ENCODE measurements around the gene TLE7.

TLE7 gene

GRCh38 chr16:71426069-71426879 is 15.6 kb downstream of the TLE7 start:
- FAIRE-seq (peak; percentile 92), DNase-seq (ENCODE audit: insufficient read length, low spot score) (peak; percentile 66)
- TF ChIP-seq SPI1 (IDR thresholded peaks at IDR 0.05; ENCODE audit: low read depth, low read length) (no peak), POLR2AphosphoS5 (IDR thresholded peaks at IDR 0.05; ENCODE audit: low read depth, low read length) (no peak), POU2F2 (IDR thresholded peaks at IDR 0.05; ENCODE audit: low read depth, low read length) (no peak), PAX5 (IDR thresholded peaks at IDR 0.05; ENCODE audit: insufficient read depth, low read length, severe bottlenecking) (no peak), POLR2A (IDR thresholded peaks at IDR 0.05; ENCODE audit: low read depth, low read length) (no peak), TAF1 (IDR thresholded peaks at IDR 0.05; ENCODE audit: low read depth, low read length) (no peak)

GRCh38 chr16:71425746-71426068 is 16.1 kb downstream of the TLE7 start:
- DNase-seq (ENCODE audit: insufficient read length, low spot score) (no peak), FAIRE-seq (no peak)
- TF ChIP-seq POLR2A (IDR thresholded peaks at IDR 0.05; ENCODE audit: low read depth, low read length) (no peak), TAF1 (IDR thresholded peaks at IDR 0.05; ENCODE audit: low read depth, low read length) (no peak), POLR2AphosphoS5 (IDR thresholded peaks at IDR 0.05; ENCODE audit: low read depth, low read length) (no peak), POU2F2 (IDR thresholded peaks at IDR 0.05; ENCODE audit: low read depth, low read length) (no peak), SPI1 (IDR thresholded peaks at IDR 0.05; ENCODE audit: low read depth, low read length) (no peak), PAX5 (IDR thresholded peaks at IDR 0.05; ENCODE audit: insufficient read depth, low read length, severe bottlenecking) (no peak)

DNA sequence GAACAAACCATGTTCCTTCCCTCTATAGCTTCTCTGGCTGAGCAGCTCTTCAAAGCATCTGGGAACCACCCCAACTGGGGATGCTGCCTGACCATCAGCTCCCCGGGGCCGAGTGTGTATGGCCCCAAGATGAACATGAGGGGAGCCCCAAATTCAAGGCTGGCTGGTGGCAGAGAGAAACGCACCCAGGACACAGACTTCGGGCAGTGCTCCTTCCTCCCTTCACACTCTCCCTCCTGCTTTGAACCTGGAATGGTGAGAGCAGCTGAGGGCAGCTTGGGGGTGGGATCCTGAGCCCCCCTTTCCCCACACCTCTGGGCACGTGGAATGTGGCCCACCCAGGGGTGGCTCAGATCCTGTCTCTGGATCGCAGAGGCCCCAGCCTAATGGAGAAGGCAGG is 17.2 kb downstream of the TLE7 start:
- FAIRE-seq = no peak
- TF ChIP-seq TAF1 (IDR thresholded peaks at IDR 0.05; ENCODE audit: low read depth, low read length) = no peak
- no peak for TF ChIP-seq SPI1 (IDR thresholded peaks at IDR 0.05; ENCODE audit: low read depth, low read length)
- TF ChIP-seq POU2F2 (IDR thresholded peaks at IDR 0.05; ENCODE audit: low read depth, low read length) = no peak
- TF ChIP-seq POLR2A (IDR thresholded peaks at IDR 0.05; ENCODE audit: low read depth, low read length) = no peak
- TF ChIP-seq POLR2AphosphoS5 (IDR thresholded peaks at IDR 0.05; ENCODE audit: low read depth, low read length) = no peak
- TF ChIP-seq PAX5 (IDR thresholded peaks at IDR 0.05; ENCODE audit: insufficient read depth, low read length, severe bottlenecking) = no peak
- no peak for DNase-seq (ENCODE audit: insufficient read length, low spot score)

GRCh38 chr16:71423865-71424264 is 18.0 kb downstream of the TLE7 start:
- FAIRE-seq = no peak
- DNase-seq (ENCODE audit: insufficient read length, low spot score) = no peak
- TF ChIP-seq POU2F2 (IDR thresholded peaks at IDR 0.05; ENCODE audit: low read depth, low read length) (no peak), POLR2AphosphoS5 (IDR thresholded peaks at IDR 0.05; ENCODE audit: low read depth, low read length) (no peak)

DNA sequence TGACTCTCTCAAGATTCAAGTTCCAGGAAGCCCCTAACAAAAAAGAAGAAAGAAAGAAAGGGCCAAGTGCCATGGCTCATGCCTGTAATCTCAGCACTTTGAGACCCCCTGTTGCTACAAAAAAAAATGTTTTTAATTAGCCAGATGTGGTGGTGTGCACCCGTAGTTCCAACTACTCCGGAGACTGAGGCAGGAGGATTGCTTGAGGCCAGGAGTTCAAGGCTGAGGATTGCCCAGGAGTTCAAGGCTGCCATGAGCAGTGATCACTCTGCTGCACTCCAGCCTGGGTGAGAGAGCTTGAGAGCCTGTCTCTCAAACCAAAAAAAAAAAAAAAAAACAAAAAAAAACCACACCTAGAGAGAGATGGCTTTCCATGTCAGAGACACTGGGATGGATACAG is 18.8 kb downstream of the TLE7 start:
- DNase-seq (ENCODE audit: insufficient read length, low spot score) = no peak
- no peak for TF ChIP-seq POLR2A (IDR thresholded peaks at IDR 0.05; ENCODE audit: low read depth, low read length)
- no peak for TF ChIP-seq POU2F2 (IDR thresholded peaks at IDR 0.05; ENCODE audit: low read depth, low read length)
- no peak for TF ChIP-seq POLR2AphosphoS5 (IDR thresholded peaks at IDR 0.05; ENCODE audit: low read depth, low read length)
- TF ChIP-seq PAX5 (IDR thresholded peaks at IDR 0.05; ENCODE audit: insufficient read depth, low read length, severe bottlenecking) = no peak
- TF ChIP-seq TAF1 (IDR thresholded peaks at IDR 0.05; ENCODE audit: low read depth, low read length) = no peak
- TF ChIP-seq SPI1 (IDR thresholded peaks at IDR 0.05; ENCODE audit: low read depth, low read length) = no peak
- no peak for FAIRE-seq

- TF ChIP-seq TAF1 (IDR thresholded peaks at IDR 0.05; ENCODE audit: low read depth, low read length) = no peak
- no peak for TF ChIP-seq PAX5 (IDR thresholded peaks at IDR 0.05; ENCODE audit: insufficient read depth, low read length, severe bottlenecking)
- no peak for TF ChIP-seq SPI1 (IDR thresholded peaks at IDR 0.05; ENCODE audit: low read depth, low read length)
- no peak for TF ChIP-seq POLR2A (IDR thresholded peaks at IDR 0.05; ENCODE audit: low read depth, low read length)
- DNase-seq (ENCODE audit: insufficient read length, low spot score) = no peak
These were observed 19.9 kb downstream of the TLE7 start for GRCh38 chr16:71421911-71422310.

GRCh38 chr16:71414038-71414437 is 27.8 kb downstream of the TLE7 start:
- no peak for DNase-seq (ENCODE audit: insufficient read length, low spot score)
- TF ChIP-seq POLR2AphosphoS5 (IDR thresholded peaks at IDR 0.05; ENCODE audit: low read depth, low read length) (no peak), POLR2A (IDR thresholded peaks at IDR 0.05; ENCODE audit: low read depth, low read length) (no peak), POU2F2 (IDR thresholded peaks at IDR 0.05; ENCODE audit: low read depth, low read length) (no peak), TAF1 (IDR thresholded peaks at IDR 0.05; ENCODE audit: low read depth, low read length) (no peak), PAX5 (IDR thresholded peaks at IDR 0.05; ENCODE audit: insufficient read depth, low read length, severe bottlenecking) (no peak), SPI1 (IDR thresholded peaks at IDR 0.05; ENCODE audit: low read depth, low read length) (no peak)
- no peak for FAIRE-seq

More at GRCh38 chr16:71421911-71422310, 19.9 kb downstream of the TLE7 start:
- FAIRE-seq = no peak

- DNase-seq (ENCODE audit: insufficient read length, low spot score) (no peak), FAIRE-seq (no peak)
- no peak for TF ChIP-seq TAF1 (IDR thresholded peaks at IDR 0.05; ENCODE audit: low read depth, low read length)
- no peak for TF ChIP-seq POU2F2 (IDR thresholded peaks at IDR 0.05; ENCODE audit: low read depth, low read length)
- TF ChIP-seq POLR2AphosphoS5 (IDR thresholded peaks at IDR 0.05; ENCODE audit: low read depth, low read length) = no peak
- no peak for TF ChIP-seq PAX5 (IDR thresholded peaks at IDR 0.05; ENCODE audit: insufficient read depth, low read length, severe bottlenecking)
- TF ChIP-seq POLR2A (IDR thresholded peaks at IDR 0.05; ENCODE audit: low read depth, low read length) = no peak
- TF ChIP-seq SPI1 (IDR thresholded peaks at IDR 0.05; ENCODE audit: low read depth, low read length) = no peak
These were observed 28.5 kb downstream of the TLE7 start for GRCh38 chr16:71413341-71413740.

DNA sequence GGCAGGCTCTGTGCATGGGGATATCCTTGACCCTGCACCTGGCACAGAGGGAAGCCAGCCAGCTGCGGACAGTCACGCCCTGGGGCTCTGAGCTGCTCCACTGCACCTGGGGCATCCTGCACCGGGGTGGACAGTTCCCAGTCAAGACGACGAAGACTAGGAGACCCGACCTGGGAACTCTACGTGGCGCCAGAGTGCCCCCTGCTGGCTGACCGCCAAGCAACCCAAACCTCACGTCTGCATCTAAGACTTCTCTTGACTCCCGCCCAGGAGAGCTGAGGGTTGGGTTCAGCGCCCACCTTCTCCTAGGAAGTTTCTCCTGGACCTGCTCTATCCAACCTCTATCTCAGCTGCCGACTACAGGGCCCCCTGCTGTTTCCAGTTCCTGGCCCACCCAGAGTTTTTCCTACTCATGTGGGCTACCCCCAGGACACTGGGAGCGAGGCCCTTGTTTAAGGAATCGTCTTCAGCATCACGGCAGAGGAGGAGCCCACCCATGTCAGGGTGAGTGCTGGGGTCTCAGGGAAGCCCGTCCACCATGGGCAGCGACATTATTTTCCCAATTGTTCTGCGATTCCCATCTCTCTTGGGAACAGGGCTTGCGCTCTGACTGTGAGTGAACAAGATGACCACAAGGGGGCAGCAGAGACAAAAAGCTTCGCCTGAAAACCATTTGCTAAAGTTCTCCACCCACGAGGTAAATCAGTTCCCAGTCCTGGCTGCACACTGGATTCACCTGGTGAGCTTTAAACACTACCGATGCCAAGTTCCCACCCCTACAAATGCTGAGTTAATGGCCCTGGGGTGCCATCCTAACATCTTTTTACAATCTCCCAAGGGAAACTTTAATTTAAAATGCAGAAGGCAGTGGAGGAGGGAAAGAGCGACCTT is 29.3 kb downstream of the TLE7 start:
- DNase-seq (ENCODE audit: insufficient read length, low spot score) = peak; percentile 59

More for the DNA sequence above, 29.3 kb downstream of the TLE7 start:
- peak; percentile 95 for FAIRE-seq
- no peak for TF ChIP-seq POLR2A (IDR thresholded peaks at IDR 0.05; ENCODE audit: low read depth, low read length)
- no peak for TF ChIP-seq PAX5 (IDR thresholded peaks at IDR 0.05; ENCODE audit: insufficient read depth, low read length, severe bottlenecking)
- TF ChIP-seq SPI1 (IDR thresholded peaks at IDR 0.05; ENCODE audit: low read depth, low read length) = no peak
- TF ChIP-seq TAF1 (IDR thresholded peaks at IDR 0.05; ENCODE audit: low read depth, low read length) = no peak
- TF ChIP-seq POLR2AphosphoS5 (IDR thresholded peaks at IDR 0.05; ENCODE audit: low read depth, low read length) = no peak
- no peak for TF ChIP-seq POU2F2 (IDR thresholded peaks at IDR 0.05; ENCODE audit: low read depth, low read length)
